ENCODE results near the gene BCORL1. TPM values are rescaled to one million over a fixed set of nuclear protein-coding genes. Genes with fewer than 3 reads are reported as not detected.

BCORL1 gene
- total RNA-seq, 3 donors from 2014 or later (not counting 1 experiment from before 2014, with no cell fraction given): 6.5 to 10.5 (median 9.9) TPM

GRCh38 chrX:129934461-129934860 lies 48.0 kb upstream of the BCORL1 start:
- Histone ChIP-seq H3K9me3 (ENCODE audit: control insufficient read depth, insufficient read depth, low read length) (no peaks in the 10 kb centered on the region), H3K4me1 (ENCODE audit: control insufficient read depth, insufficient read depth, low read length) (peaks cover 7% of the 10 kb centered on the region), H3K36me3 (ENCODE audit: control insufficient read depth, insufficient read depth, low read length) (no peaks in the 10 kb centered on the region), H3K4me3 (ENCODE audit: low read length) (no peak overlapping the region), H3K27ac (ENCODE audit: low read length) (no peak overlapping the region), H3K27me3 (ENCODE audit: control insufficient read depth, insufficient read depth, low read length) (no peaks in the 10 kb centered on the region)
- no peak overlapping the region for H3K27ac Mint-ChIP-seq
- 90% methylated on average over 9 of the region's 10 CpGs for WGBS (ENCODE audit: insufficient coverage)
- TF ChIP-seq CTCF (IDR thresholded peaks at IDR 0.05): no peak
- no peak overlapping the region for H3K4me3 Mint-ChIP-seq
- ATAC-seq (no peak), DNase-seq (no peak)
- H3K4me1 Mint-ChIP-seq: peaks cover 0 to 5% of the 10 kb centered on the region in 2 donors
- H3K27me3 Mint-ChIP-seq (ENCODE audit: low read depth in 2 of 2): peaks cover 5 to 8% of the 10 kb centered on the region in 2 donors
- intact Hi-C loops (cut with micrococcal nuclease): loop anchor here (5.0 to 10.0 kb wide), 2 partner anchors 48 to 330 kb away; partner anchors contain the start of gene BCORL1
- no peaks in the 10 kb centered on the region for H3K36me3 Mint-ChIP-seq
- H3K9me3 Mint-ChIP-seq: no peaks in the 10 kb centered on the region

DNA sequence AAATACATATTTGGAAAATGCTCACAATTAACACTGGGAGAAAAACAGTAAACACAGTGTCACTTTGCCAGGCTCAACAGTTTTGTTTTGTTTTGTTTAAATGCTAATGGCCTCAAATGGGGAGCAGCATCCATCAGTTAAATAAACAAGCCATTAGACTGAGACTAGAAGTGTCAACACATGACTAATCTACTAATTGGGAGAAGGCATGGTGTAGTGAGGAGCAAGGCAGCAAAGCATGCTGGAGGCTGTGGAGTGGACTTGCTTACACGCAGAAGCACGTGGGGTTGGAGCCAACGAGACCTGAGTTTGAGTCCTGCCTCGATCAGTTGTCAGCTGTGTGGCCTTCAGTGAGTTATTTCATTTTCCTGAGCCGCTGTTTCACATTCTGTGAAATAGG lies 47.5 kb upstream of the BCORL1 start:
- H3K9me3 ChIP-seq (ENCODE audit: control insufficient read depth, insufficient read depth, low read length): no peaks in the 10 kb centered on the region
- Mint-ChIP-seq H3K9me3 (no peaks in the 10 kb centered on the region), H3K4me3 (no peak overlapping the region), H3K27ac (no peak overlapping the region), H3K4me1 (peaks cover 0 to 5% of the 10 kb centered on the region in 2 donors), H3K36me3 (no peaks in the 10 kb centered on the region), H3K27me3 (ENCODE audit: low read depth in 2 of 2) (peaks cover 5 to 8% of the 10 kb centered on the region in 2 donors)
- no peak overlapping the region for H3K27ac ChIP-seq (ENCODE audit: low read length)
- WGBS (ENCODE audit: insufficient coverage): 100% methylated on average over 4 of the region's 5 CpGs
- no peak for DNase-seq
- H3K36me3 ChIP-seq (ENCODE audit: control insufficient read depth, insufficient read depth, low read length): no peaks in the 10 kb centered on the region
- peaks cover 7% of the 10 kb centered on the region for H3K4me1 ChIP-seq (ENCODE audit: control insufficient read depth, insufficient read depth, low read length)
- no peaks in the 10 kb centered on the region for H3K27me3 ChIP-seq (ENCODE audit: control insufficient read depth, insufficient read depth, low read length)
- ATAC-seq: no peak
- intact Hi-C loops (cut with micrococcal nuclease): loop anchor here (5.0 to 10.0 kb wide), 2 partner anchors 47 to 330 kb away; partner anchors contain the start of gene BCORL1
- H3K4me3 ChIP-seq (ENCODE audit: low read length): no peak overlapping the region
- TF ChIP-seq CTCF (IDR thresholded peaks at IDR 0.05): no peak

GRCh38 chrX:129938081-129938480 lies 44.4 kb upstream of the BCORL1 start:
- 77% methylated on average over 4 of the region's 4 CpGs for WGBS (ENCODE audit: insufficient coverage)
- Mint-ChIP-seq H3K36me3 (no peaks in the 10 kb centered on the region), H3K4me1 (no peaks in the 10 kb centered on the region), H3K27ac (no peak overlapping the region), H3K4me3 (no peak overlapping the region), H3K27me3 (ENCODE audit: low read depth in 2 of 2) (peaks cover 8 to 9% of the 10 kb centered on the region in 2 donors), H3K9me3 (no peaks in the 10 kb centered on the region)
- Histone ChIP-seq H3K27ac (ENCODE audit: low read length) (no peak overlapping the region), H3K9me3 (ENCODE audit: control insufficient read depth, insufficient read depth, low read length) (no peaks in the 10 kb centered on the region), H3K4me1 (ENCODE audit: control insufficient read depth, insufficient read depth, low read length) (peaks cover under 1% of the 10 kb centered on the region), H3K27me3 (ENCODE audit: control insufficient read depth, insufficient read depth, low read length) (no peaks in the 10 kb centered on the region), H3K4me3 (ENCODE audit: low read length) (no peak overlapping the region), H3K36me3 (ENCODE audit: control insufficient read depth, insufficient read depth, low read length) (no peaks in the 10 kb centered on the region)
- intact Hi-C loops (cut with micrococcal nuclease): loop anchor here (10.0 kb wide), 1 partner anchor 333 kb away; no protein-coding TSS in a partner anchor
- no peak for TF ChIP-seq CTCF (IDR thresholded peaks at IDR 0.05)
- no peak for DNase-seq
- ATAC-seq: no peak

DNA sequence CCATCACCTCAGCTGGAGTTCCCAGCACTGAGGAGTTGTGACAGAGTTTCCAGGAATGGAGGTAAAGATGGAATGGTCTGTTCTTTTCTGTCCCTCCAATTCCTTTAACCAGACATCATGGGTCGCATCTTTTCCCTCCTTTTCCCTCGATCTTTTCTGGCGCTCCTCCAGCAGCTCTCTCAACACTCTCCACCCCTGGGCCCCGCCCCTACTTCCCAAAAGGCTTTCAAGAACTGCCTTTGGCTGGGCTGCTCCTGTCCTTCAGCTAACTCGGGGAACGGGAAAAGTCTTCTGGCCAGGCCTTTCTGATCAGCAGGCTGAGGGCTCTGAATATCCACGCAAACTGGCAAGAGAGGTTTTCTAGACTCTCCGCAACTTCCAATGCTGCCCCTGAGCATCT lies 42.4 kb upstream of the BCORL1 start:
- Mint-ChIP-seq H3K4me3 (no peak overlapping the region), H3K36me3 (no peaks in the 10 kb centered on the region), H3K27ac (no peak overlapping the region), H3K9me3 (no peaks in the 10 kb centered on the region), H3K4me1 (no peaks in the 10 kb centered on the region), H3K27me3 (ENCODE audit: low read depth in 2 of 2) (peaks cover 9 to 15% of the 10 kb centered on the region in 2 donors)
- Histone ChIP-seq H3K9me3 (ENCODE audit: control insufficient read depth, insufficient read depth, low read length) (no peaks in the 10 kb centered on the region), H3K36me3 (ENCODE audit: control insufficient read depth, insufficient read depth, low read length) (no peaks in the 10 kb centered on the region), H3K27ac (ENCODE audit: low read length) (no peak overlapping the region), H3K4me3 (ENCODE audit: low read length) (no peak overlapping the region), H3K4me1 (ENCODE audit: control insufficient read depth, insufficient read depth, low read length) (no peaks in the 10 kb centered on the region), H3K27me3 (ENCODE audit: control insufficient read depth, insufficient read depth, low read length) (no peaks in the 10 kb centered on the region)
- ATAC-seq (no peak), DNase-seq (no peak)
- no peak for TF ChIP-seq CTCF (IDR thresholded peaks at IDR 0.05)
- WGBS (ENCODE audit: insufficient coverage): 74% methylated on average over 8 of the region's 8 CpGs
- intact Hi-C loops (cut with micrococcal nuclease): loop anchor here (10.0 kb wide), 1 partner anchor 335 kb away; no protein-coding TSS in a partner anchor
